ENCODE measurements around the gene TM7SF2. TPM values are rescaled to one million over a fixed set of nuclear protein-coding genes. Genes with fewer than 3 reads are reported as not detected.

Gene TM7SF2
- 10 to 100 TPM in 6 of 7 donors, 1 to 10 TPM in 1; 8.9 to 29.7 (median 13.9) TPM for total RNA-seq
- polyA plus RNA-seq, result 10 to 100 TPM; 14.1 to 16.9 (median 14.5) TPM
- long read RNA-seq, donor 1, partial matches to known transcripts, result 0 of 2 reads
- long read RNA-seq, donor 1, other reads (novel, unspliced or antisense), result 0 of 2 reads
- long read RNA-seq, donor 2, partial matches to known transcripts, result 0 of 3 reads
- long read RNA-seq, donor 2, other reads (novel, unspliced or antisense), result 0 of 3 reads

GRCh38 chr11:65111744-65112545, at the start of gene TM7SF2:
Gene TM7SF2 (plus strand): TSS chr11:65111872. CDS start chr11:65112016, 144 bp downstream.
- peak; percentile 99 for DNase-seq
- peak within 1 kb of the TSS; percentile 35 to 84 (median 76) for H3K27ac ChIP-seq
- H3K27me3 ChIP-seq (replicated peaks in 1 of 7), result no peaks in the 10 kb centered on the region
- peaks cover 40 to 69% (median 56%) of the 10 kb centered on the region in 6 donors for H3K4me1 ChIP-seq
- 0 to 1% (median 1%) methylated on average over 34 to 64 of the region's 64 CpGs for WGBS, 5 donors
- peak in 1 of 3 donors; percentile 72 for TF ChIP-seq POLR2A (IDR thresholded peaks at IDR 0.05)
- TF ChIP-seq POLR2AphosphoS5 (IDR thresholded peaks at IDR 0.05), result peak; percentile 89 to 96 (median 94)
- TF ChIP-seq, protein P1, sequence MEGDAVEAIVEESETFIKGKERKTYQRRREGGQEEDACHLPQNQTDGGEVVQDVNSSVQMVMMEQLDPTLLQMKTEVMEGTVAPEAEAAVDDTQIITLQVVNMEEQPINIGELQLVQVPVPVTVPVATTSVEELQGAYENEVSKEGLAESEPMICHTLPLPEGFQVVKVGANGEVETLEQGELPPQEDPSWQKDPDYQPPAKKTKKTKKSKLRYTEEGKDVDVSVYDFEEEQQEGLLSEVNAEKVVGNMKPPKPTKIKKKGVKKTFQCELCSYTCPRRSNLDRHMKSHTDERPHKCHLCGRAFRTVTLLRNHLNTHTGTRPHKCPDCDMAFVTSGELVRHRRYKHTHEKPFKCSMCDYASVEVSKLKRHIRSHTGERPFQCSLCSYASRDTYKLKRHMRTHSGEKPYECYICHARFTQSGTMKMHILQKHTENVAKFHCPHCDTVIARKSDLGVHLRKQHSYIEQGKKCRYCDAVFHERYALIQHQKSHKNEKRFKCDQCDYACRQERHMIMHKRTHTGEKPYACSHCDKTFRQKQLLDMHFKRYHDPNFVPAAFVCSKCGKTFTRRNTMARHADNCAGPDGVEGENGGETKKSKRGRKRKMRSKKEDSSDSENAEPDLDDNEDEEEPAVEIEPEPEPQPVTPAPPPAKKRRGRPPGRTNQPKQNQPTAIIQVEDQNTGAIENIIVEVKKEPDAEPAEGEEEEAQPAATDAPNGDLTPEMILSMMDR (IDR thresholded peaks at IDR 0.05 in 8 of 11, conservative IDR thresholded peaks at IDR 0.05 in 3 of 11), result peak in 1 of 11 experiments; percentile 29
- no peaks in the 10 kb centered on the region for H3K9me3 ChIP-seq
- H3K36me3 ChIP-seq, result peaks cover 0 to 50% (median 36%) of the 10 kb centered on the region in 6 donors
- H3K4me3 ChIP-seq, result peak within 1 kb of the TSS; percentile 54 to 77 (median 57)
- intact Hi-C loops (cut with DNase I; ENCODE audit: low total_unique reads), result no loop called here

DNA sequence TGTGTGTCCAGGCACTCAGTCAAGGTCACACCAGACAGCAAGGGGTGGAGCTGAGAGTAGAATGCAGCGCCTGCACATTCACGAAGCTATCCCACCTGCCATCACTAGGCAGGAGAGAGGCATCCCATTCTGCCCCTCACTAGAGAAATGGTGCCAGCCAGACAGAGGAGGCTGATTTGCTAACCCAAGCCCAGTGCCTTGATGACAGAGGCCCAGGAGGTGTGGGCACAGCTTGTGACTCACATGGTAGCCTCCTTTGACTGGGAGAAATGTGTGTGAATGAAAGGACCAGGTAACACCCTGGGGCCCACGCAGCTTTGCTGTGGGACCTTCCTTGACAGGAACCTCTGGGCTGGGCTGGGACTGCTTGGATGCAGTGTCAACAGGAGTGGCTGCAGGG, 48.1 kb upstream of the TM7SF2 start:
- no peaks in the 10 kb centered on the region for H3K9me3 ChIP-seq
- H3K27ac ChIP-seq, result no peak overlapping the region
- TF ChIP-seq, protein P1 (IDR thresholded peaks at IDR 0.05 in 8 of 11, conservative IDR thresholded peaks at IDR 0.05 in 3 of 11), result no peak
- TF ChIP-seq POLR2AphosphoS5 (IDR thresholded peaks at IDR 0.05), result no peak
- no peak for TF ChIP-seq POLR2A (IDR thresholded peaks at IDR 0.05)
- DNase-seq, result no peak
- H3K4me3 ChIP-seq, result no peak overlapping the region
- no peaks in the 10 kb centered on the region for H3K36me3 ChIP-seq
- no peaks in the 10 kb centered on the region for H3K4me1 ChIP-seq
- intact Hi-C loops (cut with DNase I; ENCODE audit: low total_unique reads), result no loop called here
- 76 to 86% (median 80%) methylated on average over 3 of the region's 3 CpGs for WGBS, 5 donors
- H3K27me3 ChIP-seq (replicated peaks in 1 of 7), result no peaks in the 10 kb centered on the region

DNA sequence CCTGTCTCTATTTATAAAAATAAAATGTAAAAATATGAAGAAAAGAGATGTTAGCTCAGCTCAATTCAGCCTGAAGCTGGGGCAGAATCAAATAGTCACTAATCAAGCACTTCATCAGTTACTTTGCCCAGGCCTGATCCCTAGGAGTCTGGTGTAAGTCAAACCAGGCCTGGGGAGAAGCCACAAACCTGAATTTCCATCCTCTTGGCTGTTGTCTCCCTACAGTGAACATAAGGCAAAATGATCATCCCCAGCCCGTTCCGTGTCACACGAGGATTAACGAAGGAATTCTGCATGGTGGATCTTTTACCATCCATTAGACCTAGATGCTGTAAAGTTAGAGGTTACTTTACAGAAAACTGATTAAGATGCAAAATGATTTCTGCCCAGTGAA, 46.8 kb upstream of the TM7SF2 start:
- intact Hi-C loops (cut with DNase I; ENCODE audit: low total_unique reads), result no loop called here
- no peak overlapping the region for H3K4me3 ChIP-seq
- no peaks in the 10 kb centered on the region for H3K36me3 ChIP-seq
- no peaks in the 10 kb centered on the region for H3K9me3 ChIP-seq
- no peak overlapping the region for H3K27ac ChIP-seq
- TF ChIP-seq, protein P1 (IDR thresholded peaks at IDR 0.05 in 8 of 11, conservative IDR thresholded peaks at IDR 0.05 in 3 of 11), result no peak
- TF ChIP-seq POLR2AphosphoS5 (IDR thresholded peaks at IDR 0.05), result no peak
- no peak for TF ChIP-seq POLR2A (IDR thresholded peaks at IDR 0.05)
- H3K27me3 ChIP-seq (replicated peaks in 1 of 7), result no peaks in the 10 kb centered on the region
- no peak for DNase-seq
- 84 to 97% (median 89%) methylated on average over 4 of the region's 4 CpGs for WGBS, 5 donors
- no peaks in the 10 kb centered on the region for H3K4me1 ChIP-seq

DNA sequence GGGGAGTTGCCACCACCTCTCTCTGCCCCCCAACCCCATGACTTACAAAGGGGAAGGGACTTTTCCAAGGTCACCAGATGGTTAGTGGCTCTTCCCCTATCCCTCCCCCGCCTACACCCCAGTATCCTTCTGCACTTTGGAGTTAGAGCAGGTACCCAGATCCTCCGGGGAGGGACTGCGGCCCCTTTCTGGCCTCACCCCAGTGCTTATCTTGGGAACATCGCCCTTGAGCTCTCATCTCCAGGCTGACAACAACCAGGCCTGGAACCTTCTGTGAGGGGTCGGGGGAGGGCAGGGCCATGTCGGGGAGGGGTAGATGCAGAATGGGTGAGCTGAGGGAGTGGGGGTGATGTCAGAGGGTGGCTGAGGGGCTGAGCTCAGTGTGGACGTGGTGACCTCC, 45.8 kb upstream of the TM7SF2 start:
- 81 to 86% (median 83%) methylated on average over 7 of the region's 7 CpGs for WGBS, 5 donors
- DNase-seq, result no peak
- H3K27me3 ChIP-seq (replicated peaks in 1 of 7), result no peaks in the 10 kb centered on the region
- intact Hi-C loops (cut with DNase I; ENCODE audit: low total_unique reads), result no loop called here
- TF ChIP-seq, protein P1 (IDR thresholded peaks at IDR 0.05 in 8 of 11, conservative IDR thresholded peaks at IDR 0.05 in 3 of 11), result no peak
- TF ChIP-seq POLR2A (IDR thresholded peaks at IDR 0.05) (no peak), POLR2AphosphoS5 (IDR thresholded peaks at IDR 0.05) (no peak)
- no peaks in the 10 kb centered on the region for H3K36me3 ChIP-seq
- no peak overlapping the region for H3K27ac ChIP-seq
- H3K4me3 ChIP-seq, result no peak overlapping the region
- no peaks in the 10 kb centered on the region for H3K9me3 ChIP-seq
- H3K4me1 ChIP-seq, result no peaks in the 10 kb centered on the region

Measured in spleen (tissue), 13 donors.